Camera-type eye (tissue), 1 donor: ENCODE measurements around the gene APOBEC4. TPM values are rescaled to one million over a fixed set of nuclear protein-coding genes. Genes with fewer than 3 reads are reported as not detected.

Source experiments
- total RNA-seq: library from RNA; depleted of rRNA; stranded (reverse); fragments of >200 nt; gene quantifications from one replicate; pipeline ENCODE4 v1.2.3, GENCODE V29; 2014

APOBEC4 gene
- not detected for total RNA-seq

DNA sequence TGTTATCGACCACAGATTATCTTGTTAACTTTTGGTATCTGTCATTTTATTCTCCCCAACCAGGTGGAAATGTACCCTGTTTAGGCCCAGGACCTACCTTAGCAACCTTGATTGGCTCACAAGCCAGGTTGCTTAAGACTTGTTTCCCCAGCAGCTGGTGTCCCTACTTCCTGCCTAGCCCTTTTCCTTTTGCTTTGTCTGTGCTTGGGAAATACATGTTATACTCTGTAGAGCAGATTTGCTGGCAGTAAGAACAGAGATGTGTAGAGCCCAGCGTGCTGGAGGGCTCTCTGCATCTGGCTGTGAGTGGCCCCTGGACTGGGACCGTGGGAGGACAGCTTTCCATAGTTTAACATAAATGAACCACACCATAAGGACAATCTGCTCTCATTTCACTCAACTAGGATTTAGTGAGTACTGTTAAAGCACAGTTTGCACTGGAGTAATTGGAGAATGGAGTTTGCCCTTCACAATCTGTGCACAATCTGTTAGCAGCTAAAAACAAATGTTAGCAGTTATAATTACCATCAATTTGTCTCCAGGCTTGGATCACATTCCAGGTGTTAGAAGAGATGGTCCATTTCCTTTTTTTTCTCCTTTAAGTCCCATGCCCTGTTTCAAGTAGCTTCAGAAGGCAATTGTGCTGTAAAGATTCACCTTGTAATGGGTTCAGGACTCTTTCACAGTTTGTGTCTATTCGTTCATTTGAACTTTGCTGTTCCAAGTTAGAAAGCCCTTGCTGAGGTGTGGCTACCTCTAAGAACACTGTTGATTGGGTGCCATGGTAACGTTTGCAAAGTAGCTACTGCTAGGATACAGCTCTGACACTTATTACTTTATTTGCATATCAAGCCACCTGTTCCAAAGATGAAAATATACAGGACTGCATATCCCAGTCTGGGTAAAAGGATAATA, at the start of gene APOBEC4:
Gene APOBEC4 (minus strand): TSS at position 770 of the 915 bp plus-strand sequence. CDS start 4,535 bp downstream, outside the sequence.

GRCh38 chr1:183635606-183636333, 17.3 kb downstream of the APOBEC4 start, which contains the start of gene ARPC5:
TSS of gene ARPC5 (minus strand) at chr1:183635783. CDS start at chr1:183635659, 124 bp downstream.

Other genes starting within 250 kb of the APOBEC4 start
- gene NMNAT2, start 234.9 kb downstream of the APOBEC4 start, total RNA-seq = 7.5 TPM
- 87.5 TPM for gene SMG7, start 180.8 kb downstream of the APOBEC4 start, total RNA-seq
- 8.9 TPM for gene NCF2, start 62.9 kb downstream of the APOBEC4 start, total RNA-seq
- 80.2 TPM for gene ARPC5, start 17.5 kb downstream of the APOBEC4 start, total RNA-seq
- 58.3 TPM for gene RGL1, start 151.8 kb upstream of the APOBEC4 start, total RNA-seq